Gastrocnemius medialis (tissue), 4 donors: Measurements from ENCODE around the gene FOXRED2. TPM values are rescaled to one million over a fixed set of nuclear protein-coding genes. Genes with fewer than 3 reads are reported as not detected.

Experiments used
- ATAC-seq, 2 donors: fragments of 150-250 bp; one replicate each; pipeline ENCODE4 v1.9.1; 2016
- DNase-seq, 2 donors: peaks; one replicate each; pipeline ENCODE4 v3.0.0-alpha.2; 2019
- H3K27ac ChIP-seq, 4 donors: fragments of 200-600 bp; sonication (generic); 1 replicate in 1 of 4; 2 replicates in 3 of 4; pipeline ENCODE4 v1.5.1; 2016 to 2018; ENCODE audit warnings: mild to moderate bottlenecking in 2 of 4, moderate library complexity in 1 of 4
- H3K27me3 ChIP-seq, 3 donors: fragments of 200-600 bp; sonication (generic) in 2 of 3; 1 replicate in 1 of 3; 2 replicates in 2 of 3; pipeline versions ENCODE4 v1.5.1 to v1.6.0; 2016 to 2019; ENCODE audit warnings: mild to moderate bottlenecking in 1 of 3, moderate library complexity in 1 of 3
- H3K36me3 ChIP-seq, 2 donors: fragments of 200-600 bp; sonication (generic) in 1 of 2; one replicate each; pipeline ENCODE4 v1.5.1; 2017 to 2018
- H3K4me1 ChIP-seq, 2 donors: fragments of 200-600 bp; sonication (generic) in 1 of 2; one replicate each; pipeline ENCODE4 v1.5.1; 2016 to 2017; ENCODE audit warnings: mild to moderate bottlenecking in 2 of 2
- H3K4me3 ChIP-seq, 4 donors: fragments of 200-600 bp; sonication (generic) in 3 of 4; 1 replicate in 1 of 4; 2 replicates in 3 of 4; pipeline ENCODE4 v1.5.1; 2016 to 2019; ENCODE audit warnings: mild to moderate bottlenecking in 2 of 4
- H3K9me3 ChIP-seq, 3 donors: fragments of 200-600 bp; sonication (generic) in 2 of 3; 1 replicate in 1 of 3; 2 replicates in 2 of 3; pipeline ENCODE4 v1.5.1; 2016 to 2019
- CTCF ChIP-seq, 5 experiments: fragments of 450-650 bp in 3 of 5; fragments of 200-600 bp in 2 of 5; sonication (generic) in 2 of 5; IDR thresholded peaks in 4 of 5; conservative IDR thresholded peaks in 1 of 5; 1 replicate in 4 of 5; 2 replicates in 1 of 5; pipeline ENCODE4 v1.5.1; 2016 to 2019; ENCODE audit warnings: antibody characterized with exemption in 5 of 5, mild to moderate bottlenecking in 3 of 5, moderate library complexity in 3 of 5
- POLR2A ChIP-seq, 2 donors: fragments of 450-650 bp; IDR thresholded peaks; one replicate each; pipeline ENCODE4 v1.6.1; 2017; ENCODE audit warnings: antibody characterized with exemption in 2 of 2, mild to moderate bottlenecking in 2 of 2, moderate library complexity in 2 of 2
- in situ Hi-C, 4 donors: fragments of 200-750 bp; cut with MboI; loops; one replicate each; pipeline versions ENCODE4 v1.15.0 to v1.8.0; 2017; ENCODE audit warnings: low sequenced_read_pairs in 4 of 4
- intact Hi-C: fragments of 100-400 bp; cut with DNase I; formaldehyde crosslinking; loops from one replicate; pipeline ENCODE4 v1.15.1; 2023; ENCODE audit warnings: low total_unique reads
- total RNA-seq, 4 donors: library from RNA; depleted of rRNA; stranded (reverse); fragments of >200 nt; gene quantifications; one replicate each; pipeline versions ENCODE4 v1.1.0 to v1.2.3, GENCODE V29; 2016

The FOXRED2 gene
- total RNA-seq, 4 donors from 2014 or later: 2.6 to 13.6 (median 5.1) TPM

- DNase-seq (peak in 1 of 2 donors; percentile 44), ATAC-seq (no peak)
- TF ChIP-seq POLR2A (IDR thresholded peaks at IDR 0.05) (no peak), CTCF (IDR thresholded peaks at IDR 0.05 in 4 of 5, conservative IDR thresholded peaks at IDR 0.05 in 1 of 5) (no peak)
- no peaks in the 10 kb centered on the region for H3K9me3 ChIP-seq
- H3K27ac ChIP-seq: peak overlapping the region; percentile 91 to 98 (median 94)
- no peaks in the 10 kb centered on the region for H3K27me3 ChIP-seq
- H3K36me3 ChIP-seq: peaks cover 0 to under 1% of the 10 kb centered on the region in 2 donors
- H3K4me3 ChIP-seq: no peak overlapping the region
- in situ Hi-C loops: no loop called here
- intact Hi-C loops: loop anchor here (5.0 to 10.0 kb wide), 4 partner anchors 150 to 1152 kb away; partner anchors contain the start of gene MB
- peaks cover 73% of the 10 kb centered on the region in 2 donors for H3K4me1 ChIP-seq
These were observed 39.6 kb downstream of the FOXRED2 start for GRCh38 chr22:36467042-36467810.

- no peaks in the 10 kb centered on the region for H3K9me3 ChIP-seq
- no peaks in the 10 kb centered on the region for H3K27me3 ChIP-seq
- ATAC-seq (no peak), DNase-seq (no peak)
- H3K4me3 ChIP-seq: no peak overlapping the region
- intact Hi-C loops (loop anchor here (1.0 to 10.0 kb wide), 5 partner anchors 78 to 1151 kb away; partner anchors contain the start of gene MB), in situ Hi-C loops (no loop called here)
- H3K27ac ChIP-seq: peak overlapping the region; percentile 91 to 98 (median 94)
- no peaks in the 10 kb centered on the region for H3K36me3 ChIP-seq
- H3K4me1 ChIP-seq: peaks cover 81 to 83% of the 10 kb centered on the region in 2 donors
- TF ChIP-seq POLR2A (IDR thresholded peaks at IDR 0.05): no peak
- no peak for TF ChIP-seq CTCF (IDR thresholded peaks at IDR 0.05 in 4 of 5, conservative IDR thresholded peaks at IDR 0.05 in 1 of 5)
These were observed 40.6 kb downstream of the FOXRED2 start for GRCh38 chr22:36466258-36466657.

- H3K27ac ChIP-seq: peak overlapping the region; percentile 91 to 98 (median 94)
- no peak for TF ChIP-seq CTCF (IDR thresholded peaks at IDR 0.05 in 4 of 5, conservative IDR thresholded peaks at IDR 0.05 in 1 of 5)
- TF ChIP-seq POLR2A (IDR thresholded peaks at IDR 0.05): peak; percentile 53 to 67
- H3K4me3 ChIP-seq: peak overlapping the region in 1 of 4 donors; percentile 4
- ATAC-seq (peak; percentile 67 to 68), DNase-seq (peak; percentile 94 to 98)
- no peaks in the 10 kb centered on the region for H3K27me3 ChIP-seq
- in situ Hi-C loops: no loop called here
- intact Hi-C loops: loop anchor here (1.0 to 10.0 kb wide), 5 partner anchors 77 to 1151 kb away; partner anchors contain the start of gene MB
- H3K4me1 ChIP-seq: peaks cover 79 to 80% of the 10 kb centered on the region in 2 donors
- no peaks in the 10 kb centered on the region for H3K9me3 ChIP-seq
- no peaks in the 10 kb centered on the region for H3K36me3 ChIP-seq
These were observed 41.4 kb downstream of the FOXRED2 start for GRCh38 chr22:36465232-36466021.

- Histone ChIP-seq H3K4me3 (peak overlapping the region in 2 of 4 donors; percentile 0 to 4), H3K27ac (peak overlapping the region; percentile 91 to 98 (median 94)), H3K36me3 (no peaks in the 10 kb centered on the region), H3K27me3 (no peaks in the 10 kb centered on the region), H3K9me3 (no peaks in the 10 kb centered on the region), H3K4me1 (peaks cover 74 to 77% of the 10 kb centered on the region in 2 donors)
- TF ChIP-seq POLR2A (IDR thresholded peaks at IDR 0.05) (peak; percentile 22 to 39), CTCF (IDR thresholded peaks at IDR 0.05 in 4 of 5, conservative IDR thresholded peaks at IDR 0.05 in 1 of 5) (no peak)
- DNase-seq: no peak
- intact Hi-C loops: loop anchor here (5.0 to 10.0 kb wide), 5 partner anchors 137 to 1150 kb away; partner anchors contain the start of gene MB
- in situ Hi-C loops: no loop called here
- no peak for ATAC-seq
These were observed 42.1 kb downstream of the FOXRED2 start for GRCh38 chr22:36464715-36465231.
